ENCODE data around the gene PICALM.

The PICALM gene

DNA sequence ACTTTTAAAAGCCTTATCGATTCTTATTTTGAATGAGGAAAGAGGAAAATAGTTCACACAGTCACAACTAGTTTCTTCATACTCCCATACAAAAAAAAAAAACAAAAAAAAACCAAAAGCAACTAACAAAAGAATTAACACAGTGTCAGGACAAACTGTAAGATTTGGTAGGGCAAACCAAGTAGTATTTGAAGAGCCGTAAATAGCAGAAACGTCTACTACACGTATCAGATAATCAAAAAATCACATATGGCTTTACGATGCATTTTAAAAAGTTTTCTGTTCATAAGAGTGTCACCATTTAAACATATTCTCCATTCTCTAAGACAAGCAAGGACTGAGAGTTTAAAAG lies 2.3 kb downstream of the PICALM start:
- no peaks in the 10 kb centered on the region for H3K36me3 ChIP-seq (ENCODE audit: insufficient read depth, low read length)
- no peaks in the 10 kb centered on the region for H3F3A ChIP-seq (ENCODE audit: low read depth)
- H3K4me3 ChIP-seq (ENCODE audit: low read length, poor library complexity, severe bottlenecking), result peak overlapping the region; percentile 83
- no peak overlapping the region for H2AFZ ChIP-seq (ENCODE audit: low read length)
- TF ChIP-seq, protein P1, sequence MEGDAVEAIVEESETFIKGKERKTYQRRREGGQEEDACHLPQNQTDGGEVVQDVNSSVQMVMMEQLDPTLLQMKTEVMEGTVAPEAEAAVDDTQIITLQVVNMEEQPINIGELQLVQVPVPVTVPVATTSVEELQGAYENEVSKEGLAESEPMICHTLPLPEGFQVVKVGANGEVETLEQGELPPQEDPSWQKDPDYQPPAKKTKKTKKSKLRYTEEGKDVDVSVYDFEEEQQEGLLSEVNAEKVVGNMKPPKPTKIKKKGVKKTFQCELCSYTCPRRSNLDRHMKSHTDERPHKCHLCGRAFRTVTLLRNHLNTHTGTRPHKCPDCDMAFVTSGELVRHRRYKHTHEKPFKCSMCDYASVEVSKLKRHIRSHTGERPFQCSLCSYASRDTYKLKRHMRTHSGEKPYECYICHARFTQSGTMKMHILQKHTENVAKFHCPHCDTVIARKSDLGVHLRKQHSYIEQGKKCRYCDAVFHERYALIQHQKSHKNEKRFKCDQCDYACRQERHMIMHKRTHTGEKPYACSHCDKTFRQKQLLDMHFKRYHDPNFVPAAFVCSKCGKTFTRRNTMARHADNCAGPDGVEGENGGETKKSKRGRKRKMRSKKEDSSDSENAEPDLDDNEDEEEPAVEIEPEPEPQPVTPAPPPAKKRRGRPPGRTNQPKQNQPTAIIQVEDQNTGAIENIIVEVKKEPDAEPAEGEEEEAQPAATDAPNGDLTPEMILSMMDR (conservative IDR thresholded peaks at IDR 0.05; ENCODE audit: low read length), result no peak
- no peak for TF ChIP-seq EZH2phosphoT487 (IDR thresholded peaks at IDR 0.05; ENCODE audit: borderline replicate concordance)
- H3K27me3 ChIP-seq (ENCODE audit: insufficient read depth, low read length, poor library complexity, severe bottlenecking), result no peaks in the 10 kb centered on the region
- peak overlapping the region; percentile 89 for H3K9ac ChIP-seq (ENCODE audit: low read depth, low read length, poor library complexity, severe bottlenecking)
- H3K79me2 ChIP-seq (ENCODE audit: insufficient read depth, low read length), result peaks cover 73% of the 10 kb centered on the region
- peaks cover 64% of the 10 kb centered on the region for H4K20me1 ChIP-seq (ENCODE audit: insufficient read depth, low read length, poor library complexity, severe bottlenecking)
- peaks cover 39% of the 10 kb centered on the region for H3K4me1 ChIP-seq (ENCODE audit: insufficient read depth, low read length, poor library complexity, severe bottlenecking)
- no peaks in the 10 kb centered on the region for H3K9me2 ChIP-seq (replicated peaks; ENCODE audit: low read depth, low read length)
- no peaks in the 10 kb centered on the region for H3K9me3 ChIP-seq (ENCODE audit: insufficient read depth, low read depth, low read length)
- peak overlapping the region; percentile 82 for H3K4me2 ChIP-seq (ENCODE audit: low read depth, low read length, poor library complexity, severe bottlenecking)

DNA sequence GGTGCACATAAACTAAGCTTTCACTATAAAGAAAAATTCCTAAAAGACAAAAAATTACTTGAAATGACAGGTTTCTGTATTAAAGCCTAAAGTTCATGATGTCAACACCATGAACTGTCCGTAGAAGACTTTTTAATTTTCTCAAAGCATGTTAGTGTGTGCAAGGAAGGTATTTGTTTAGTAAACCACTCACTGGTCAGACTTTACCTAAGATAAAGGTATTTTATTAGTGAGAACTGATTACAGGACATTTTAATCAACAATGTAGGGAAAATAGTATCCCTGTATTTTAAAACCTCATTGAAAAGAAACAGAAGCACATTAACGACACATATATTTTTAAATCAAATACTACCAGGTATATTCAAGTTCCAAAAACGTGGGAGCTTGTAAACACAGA lies 2.9 kb downstream of the PICALM start:
- peak overlapping the region; percentile 89 for H3K9ac ChIP-seq (ENCODE audit: low read depth, low read length, poor library complexity, severe bottlenecking)
- H3K36me3 ChIP-seq (ENCODE audit: insufficient read depth, low read length), result no peaks in the 10 kb centered on the region
- no peak overlapping the region for H2AFZ ChIP-seq (ENCODE audit: low read length)
- H3K9me3 ChIP-seq (ENCODE audit: insufficient read depth, low read depth, low read length), result no peaks in the 10 kb centered on the region
- peak overlapping the region; percentile 83 for H3K4me3 ChIP-seq (ENCODE audit: low read length, poor library complexity, severe bottlenecking)
- H3K4me2 ChIP-seq (ENCODE audit: low read depth, low read length, poor library complexity, severe bottlenecking), result peak overlapping the region; percentile 82
- H3K9me2 ChIP-seq (replicated peaks; ENCODE audit: low read depth, low read length), result no peaks in the 10 kb centered on the region
- no peaks in the 10 kb centered on the region for H3K27me3 ChIP-seq (ENCODE audit: insufficient read depth, low read length, poor library complexity, severe bottlenecking)
- peaks cover 79% of the 10 kb centered on the region for H3K79me2 ChIP-seq (ENCODE audit: insufficient read depth, low read length)
- H3F3A ChIP-seq (ENCODE audit: low read depth), result no peaks in the 10 kb centered on the region
- peaks cover 44% of the 10 kb centered on the region for H3K4me1 ChIP-seq (ENCODE audit: insufficient read depth, low read length, poor library complexity, severe bottlenecking)
- peaks cover 70% of the 10 kb centered on the region for H4K20me1 ChIP-seq (ENCODE audit: insufficient read depth, low read length, poor library complexity, severe bottlenecking)
- no peak for TF ChIP-seq EZH2phosphoT487 (IDR thresholded peaks at IDR 0.05; ENCODE audit: borderline replicate concordance)
- TF ChIP-seq, protein P1 (conservative IDR thresholded peaks at IDR 0.05; ENCODE audit: low read length), result no peak

DNA sequence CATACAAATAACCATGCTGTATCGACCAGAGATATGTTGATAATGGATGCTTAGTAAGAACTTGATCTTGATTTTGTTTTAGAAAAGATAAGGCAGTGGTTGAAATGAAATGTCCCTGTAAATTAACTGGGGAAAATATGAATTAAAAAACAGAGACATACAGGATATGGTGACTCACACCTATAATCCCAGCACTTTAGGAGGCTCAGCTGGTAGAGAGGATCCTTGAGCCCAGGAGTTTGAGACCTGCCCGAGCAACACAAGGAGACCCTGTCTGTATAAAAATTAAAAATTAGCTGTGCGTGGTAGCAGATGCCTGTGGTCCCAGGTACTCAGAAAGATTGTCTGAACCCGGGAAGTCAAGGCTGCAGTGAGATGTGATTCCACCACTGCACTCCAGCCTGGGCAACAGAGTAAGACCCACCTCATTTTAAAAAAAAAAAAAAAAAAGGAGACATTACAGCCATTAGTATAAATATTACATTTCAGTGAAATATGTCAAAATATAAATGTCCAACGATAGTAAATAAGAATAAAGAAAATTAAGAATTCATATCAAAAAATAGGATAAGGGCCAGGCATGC lies 4.6 kb downstream of the PICALM start:
- H3K9me3 ChIP-seq (ENCODE audit: insufficient read depth, low read depth, low read length), result no peaks in the 10 kb centered on the region
- no peaks in the 10 kb centered on the region for H3K9me2 ChIP-seq (replicated peaks; ENCODE audit: low read depth, low read length)
- TF ChIP-seq, protein P1 (conservative IDR thresholded peaks at IDR 0.05; ENCODE audit: low read length), result no peak
- no peak for TF ChIP-seq EZH2phosphoT487 (IDR thresholded peaks at IDR 0.05; ENCODE audit: borderline replicate concordance)
- peaks cover 51% of the 10 kb centered on the region for H3K4me1 ChIP-seq (ENCODE audit: insufficient read depth, low read length, poor library complexity, severe bottlenecking)
- H3K36me3 ChIP-seq (ENCODE audit: insufficient read depth, low read length), result no peaks in the 10 kb centered on the region
- H4K20me1 ChIP-seq (ENCODE audit: insufficient read depth, low read length, poor library complexity, severe bottlenecking), result peaks cover 87% of the 10 kb centered on the region
- peak overlapping the region; percentile 83 for H3K4me3 ChIP-seq (ENCODE audit: low read length, poor library complexity, severe bottlenecking)
- H3K4me2 ChIP-seq (ENCODE audit: low read depth, low read length, poor library complexity, severe bottlenecking), result peak overlapping the region; percentile 82
- no peaks in the 10 kb centered on the region for H3K27me3 ChIP-seq (ENCODE audit: insufficient read depth, low read length, poor library complexity, severe bottlenecking)
- H3K9ac ChIP-seq (ENCODE audit: low read depth, low read length, poor library complexity, severe bottlenecking), result peak overlapping the region; percentile 89
- no peak overlapping the region for H2AFZ ChIP-seq (ENCODE audit: low read length)
- peaks cover 96% of the 10 kb centered on the region for H3K79me2 ChIP-seq (ENCODE audit: insufficient read depth, low read length)
- no peaks in the 10 kb centered on the region for H3F3A ChIP-seq (ENCODE audit: low read depth)

All from Loucy (cell line).